ENCODE data around the gene ALPK1. TPM values are rescaled to one million over a fixed set of nuclear protein-coding genes. Genes with fewer than 3 reads are reported as not detected.

The ALPK1 gene
- total RNA-seq, 1 experiment from 2014 or later, result 21.3 TPM

GRCh38 chr4:112421911-112422310, 124.7 kb downstream of the ALPK1 start:
- ChIA-PET CTCF (no interaction called here), POLR2A (no interaction called here), RAD21 (ENCODE audit: low non-redundant PET in 1 of 2, low total read pairs in 2 of 2, uncharacterized antibody in 2 of 2, unreplicated experiment in 2 of 2) (no interaction called here)
- Histone ChIP-seq H3K4me1 (ENCODE audit: control insufficient read depth in 1 of 2, insufficient read depth in 2 of 2, low read length in 2 of 2) (no peaks in the 10 kb centered on the region), H2AFZ (ENCODE audit: low read depth, low read length, poor library complexity, severe bottlenecking) (no peak overlapping the region), H3K9me2 (ENCODE audit: insufficient read depth) (no peaks in the 10 kb centered on the region), H4K20me1 (ENCODE audit: insufficient read depth) (no peaks in the 10 kb centered on the region), H3K4me2 (ENCODE audit: low read length) (no peak overlapping the region), H3K27ac (ENCODE audit: low read depth, low read length) (no peak overlapping the region), H3K79me2 (ENCODE audit: insufficient read depth, low read length) (no peaks in the 10 kb centered on the region), H3K9ac (ENCODE audit: low read length) (no peak overlapping the region), H3K9me3 (ENCODE audit: control insufficient read depth in 1 of 2, insufficient read depth in 1 of 2, low read depth in 1 of 2, low read length in 2 of 2) (no peaks in the 10 kb centered on the region), H3K4me3 (replicated peaks in 1 of 2; ENCODE audit: low read depth in 1 of 2, low read length in 2 of 2) (no peak overlapping the region), H3K36me3 (ENCODE audit: control insufficient read depth in 1 of 2, insufficient read depth in 2 of 2, low read length in 2 of 2) (no peaks in the 10 kb centered on the region), H3K27me3 (ENCODE audit: insufficient read depth, low read length) (no peaks in the 10 kb centered on the region)
- no TSS peak for BruUV-seq (replicated peaks)
- TF ChIP-seq CEBPB (IDR thresholded peaks at IDR 0.05; ENCODE audit: low read depth), result no peak
- TF ChIP-seq, protein P1, sequence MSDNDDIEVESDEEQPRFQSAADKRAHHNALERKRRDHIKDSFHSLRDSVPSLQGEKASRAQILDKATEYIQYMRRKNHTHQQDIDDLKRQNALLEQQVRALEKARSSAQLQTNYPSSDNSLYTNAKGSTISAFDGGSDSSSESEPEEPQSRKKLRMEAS (IDR thresholded peaks at IDR 0.05), result no peak
- TF ChIP-seq, protein P2, sequence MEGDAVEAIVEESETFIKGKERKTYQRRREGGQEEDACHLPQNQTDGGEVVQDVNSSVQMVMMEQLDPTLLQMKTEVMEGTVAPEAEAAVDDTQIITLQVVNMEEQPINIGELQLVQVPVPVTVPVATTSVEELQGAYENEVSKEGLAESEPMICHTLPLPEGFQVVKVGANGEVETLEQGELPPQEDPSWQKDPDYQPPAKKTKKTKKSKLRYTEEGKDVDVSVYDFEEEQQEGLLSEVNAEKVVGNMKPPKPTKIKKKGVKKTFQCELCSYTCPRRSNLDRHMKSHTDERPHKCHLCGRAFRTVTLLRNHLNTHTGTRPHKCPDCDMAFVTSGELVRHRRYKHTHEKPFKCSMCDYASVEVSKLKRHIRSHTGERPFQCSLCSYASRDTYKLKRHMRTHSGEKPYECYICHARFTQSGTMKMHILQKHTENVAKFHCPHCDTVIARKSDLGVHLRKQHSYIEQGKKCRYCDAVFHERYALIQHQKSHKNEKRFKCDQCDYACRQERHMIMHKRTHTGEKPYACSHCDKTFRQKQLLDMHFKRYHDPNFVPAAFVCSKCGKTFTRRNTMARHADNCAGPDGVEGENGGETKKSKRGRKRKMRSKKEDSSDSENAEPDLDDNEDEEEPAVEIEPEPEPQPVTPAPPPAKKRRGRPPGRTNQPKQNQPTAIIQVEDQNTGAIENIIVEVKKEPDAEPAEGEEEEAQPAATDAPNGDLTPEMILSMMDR (IDR thresholded peaks at IDR 0.05 in 2 of 3, conservative IDR thresholded peaks at IDR 0.05 in 1 of 3; ENCODE audit: borderline replicate concordance in 1 of 3, insufficient read depth in 1 of 3, low read depth in 2 of 3, low read length in 2 of 3), result no peak
- no peak for TF ChIP-seq JUND (IDR thresholded peaks at IDR 0.05)
- TF ChIP-seq SP1 (IDR thresholded peaks at IDR 0.05; ENCODE audit: low read depth), result no peak
- no peak for TF ChIP-seq TCF7L2 (IDR thresholded peaks at IDR 0.05; ENCODE audit: borderline replicate concordance, extremely low read depth, insufficient read depth, insufficient read length)
- no peak for TF ChIP-seq POLR2A (IDR thresholded peaks at IDR 0.05; ENCODE audit: borderline replicate concordance, extremely low read depth, insufficient read depth, insufficient read length)
- no peak for TF ChIP-seq ATF3 (IDR thresholded peaks at IDR 0.05)
- TF ChIP-seq CBX3 (IDR thresholded peaks at IDR 0.05; ENCODE audit: low read depth), result no peak
- intact Hi-C loops (cut with micrococcal nuclease), result no loop called here
- no peak for ATAC-seq
- DNase-seq (ENCODE audit: low read depth, low spot score), result no peak

DNA sequence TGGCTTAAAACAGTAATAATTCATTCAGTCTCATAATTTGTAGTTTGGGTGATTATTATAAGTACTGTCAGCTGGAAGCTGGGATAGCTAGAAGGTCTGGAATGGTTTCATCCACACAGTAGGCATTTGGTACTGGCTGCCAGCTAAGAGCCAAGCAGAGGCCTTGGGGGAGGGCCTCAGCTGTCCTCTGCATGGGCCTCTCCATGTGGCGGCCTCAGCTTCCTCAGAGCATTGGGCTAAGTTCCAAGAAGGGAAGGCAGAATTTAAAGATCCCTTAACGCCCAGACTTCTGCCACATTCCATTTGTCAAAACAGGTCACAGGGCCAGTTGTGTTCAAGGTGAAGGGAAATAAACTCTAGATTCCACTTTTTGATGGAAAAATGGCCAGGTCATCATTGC, 125.5 kb downstream of the ALPK1 start:
- Histone ChIP-seq H3K9me3 (ENCODE audit: control insufficient read depth in 1 of 2, insufficient read depth in 1 of 2, low read depth in 1 of 2, low read length in 2 of 2) (no peaks in the 10 kb centered on the region), H3K79me2 (ENCODE audit: insufficient read depth, low read length) (no peaks in the 10 kb centered on the region), H3K27ac (ENCODE audit: low read depth, low read length) (no peak overlapping the region), H3K4me2 (ENCODE audit: low read length) (no peak overlapping the region), H3K4me3 (replicated peaks in 1 of 2; ENCODE audit: low read depth in 1 of 2, low read length in 2 of 2) (no peak overlapping the region), H3K36me3 (ENCODE audit: control insufficient read depth in 1 of 2, insufficient read depth in 2 of 2, low read length in 2 of 2) (no peaks in the 10 kb centered on the region), H3K9me2 (ENCODE audit: insufficient read depth) (no peaks in the 10 kb centered on the region), H3K4me1 (ENCODE audit: control insufficient read depth in 1 of 2, insufficient read depth in 2 of 2, low read length in 2 of 2) (no peaks in the 10 kb centered on the region), H3K9ac (ENCODE audit: low read length) (no peak overlapping the region), H2AFZ (ENCODE audit: low read depth, low read length, poor library complexity, severe bottlenecking) (no peak overlapping the region), H3K27me3 (ENCODE audit: insufficient read depth, low read length) (no peaks in the 10 kb centered on the region), H4K20me1 (ENCODE audit: insufficient read depth) (no peaks in the 10 kb centered on the region)
- ChIA-PET POLR2A (no interaction called here), CTCF (no interaction called here), RAD21 (ENCODE audit: low non-redundant PET in 1 of 2, low total read pairs in 2 of 2, uncharacterized antibody in 2 of 2, unreplicated experiment in 2 of 2) (no interaction called here)
- BruUV-seq (replicated peaks), result no TSS peak
- ATAC-seq (no peak), DNase-seq (ENCODE audit: low read depth, low spot score) (no peak)
- intact Hi-C loops (cut with micrococcal nuclease), result no loop called here
- TF ChIP-seq FOSL1 (IDR thresholded peaks at IDR 0.05; ENCODE audit: low read depth), result no peak
- TF ChIP-seq ZFX (IDR thresholded peaks at IDR 0.05), result no peak
- TF ChIP-seq SRF (IDR thresholded peaks at IDR 0.05; ENCODE audit: low read depth), result no peak
- no peak for TF ChIP-seq CBX3 (IDR thresholded peaks at IDR 0.05; ENCODE audit: low read depth)
- TF ChIP-seq, protein P3, sequence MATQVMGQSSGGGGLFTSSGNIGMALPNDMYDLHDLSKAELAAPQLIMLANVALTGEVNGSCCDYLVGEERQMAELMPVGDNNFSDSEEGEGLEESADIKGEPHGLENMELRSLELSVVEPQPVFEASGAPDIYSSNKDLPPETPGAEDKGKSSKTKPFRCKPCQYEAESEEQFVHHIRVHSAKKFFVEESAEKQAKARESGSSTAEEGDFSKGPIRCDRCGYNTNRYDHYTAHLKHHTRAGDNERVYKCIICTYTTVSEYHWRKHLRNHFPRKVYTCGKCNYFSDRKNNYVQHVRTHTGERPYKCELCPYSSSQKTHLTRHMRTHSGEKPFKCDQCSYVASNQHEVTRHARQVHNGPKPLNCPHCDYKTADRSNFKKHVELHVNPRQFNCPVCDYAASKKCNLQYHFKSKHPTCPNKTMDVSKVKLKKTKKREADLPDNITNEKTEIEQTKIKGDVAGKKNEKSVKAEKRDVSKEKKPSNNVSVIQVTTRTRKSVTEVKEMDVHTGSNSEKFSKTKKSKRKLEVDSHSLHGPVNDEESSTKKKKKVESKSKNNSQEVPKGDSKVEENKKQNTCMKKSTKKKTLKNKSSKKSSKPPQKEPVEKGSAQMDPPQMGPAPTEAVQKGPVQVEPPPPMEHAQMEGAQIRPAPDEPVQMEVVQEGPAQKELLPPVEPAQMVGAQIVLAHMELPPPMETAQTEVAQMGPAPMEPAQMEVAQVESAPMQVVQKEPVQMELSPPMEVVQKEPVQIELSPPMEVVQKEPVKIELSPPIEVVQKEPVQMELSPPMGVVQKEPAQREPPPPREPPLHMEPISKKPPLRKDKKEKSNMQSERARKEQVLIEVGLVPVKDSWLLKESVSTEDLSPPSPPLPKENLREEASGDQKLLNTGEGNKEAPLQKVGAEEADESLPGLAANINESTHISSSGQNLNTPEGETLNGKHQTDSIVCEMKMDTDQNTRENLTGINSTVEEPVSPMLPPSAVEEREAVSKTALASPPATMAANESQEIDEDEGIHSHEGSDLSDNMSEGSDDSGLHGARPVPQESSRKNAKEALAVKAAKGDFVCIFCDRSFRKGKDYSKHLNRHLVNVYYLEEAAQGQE (IDR thresholded peaks at IDR 0.05; ENCODE audit: low read depth), result no peak
- no peak for TF ChIP-seq ATF3 (IDR thresholded peaks at IDR 0.05)
- TF ChIP-seq RAD21 (IDR thresholded peaks at IDR 0.05; ENCODE audit: low read depth), result no peak
- TF ChIP-seq SIN3A (IDR thresholded peaks at IDR 0.05; ENCODE audit: low read depth), result no peak
- no peak for TF ChIP-seq EZH2phosphoT487 (IDR thresholded peaks at IDR 0.05; ENCODE audit: borderline replicate concordance)
- no peak for TF ChIP-seq YY1 (IDR thresholded peaks at IDR 0.05; ENCODE audit: extremely low read depth, insufficient replicate concordance, low read depth, low read length)
- no peak for TF ChIP-seq SP1 (IDR thresholded peaks at IDR 0.05; ENCODE audit: low read depth)
